Midbrain (tissue), 1 donor: Measurements from ENCODE around the gene TMED4.
"Not testable (repeated sequence)": the region's sequence is repeated elsewhere in the genome, so short reads cannot be mapped to it uniquely, and the experiment has no call there.

Source experiments
- DNase-seq: peaks from one replicate; lab custom pipeline; 2025; lab: John Stamatoyannopoulos, UW

The TMED4 gene

GRCh38 chr7:44568771-44569560 is 13.1 kb downstream of the TMED4 start:
- DNase-seq: no peak

GRCh38 chr7:44567884-44568283 is 14.1 kb downstream of the TMED4 start:
- no peak for DNase-seq

- DNase-seq: no peak
These were observed 15.4 kb downstream of the TMED4 start for GRCh38 chr7:44566680-44567079.

- no peak for DNase-seq
These were observed 16.1 kb downstream of the TMED4 start for GRCh38 chr7:44565795-44566559.

- DNase-seq: peak; percentile 67
These were observed 16.8 kb downstream of the TMED4 start for GRCh38 chr7:44565097-44565794.

GRCh38 chr7:44564606-44565005 is 17.4 kb downstream of the TMED4 start:
- DNase-seq: no peak

- no peak for DNase-seq
These were observed 18.8 kb downstream of the TMED4 start for GRCh38 chr7:44563171-44563679.

GRCh38 chr7:44562622-44562962 is 19.4 kb downstream of the TMED4 start:
- not testable (repeated sequence) for DNase-seq

- DNase-seq: no peak
These were observed 19.9 kb downstream of the TMED4 start for GRCh38 chr7:44561962-44562621.

- DNase-seq: no peak
These were observed 20.6 kb downstream of the TMED4 start for GRCh38 chr7:44561481-44561880.

- no peak for DNase-seq
These were observed 22.5 kb downstream of the TMED4 start for GRCh38 chr7:44559485-44559884.

- DNase-seq: no peak
These were observed 24.5 kb downstream of the TMED4 start for GRCh38 chr7:44557485-44557884.

GRCh38 chr7:44555350-44555749 is 26.7 kb downstream of the TMED4 start:
- DNase-seq: no peak

- DNase-seq: not testable (repeated sequence)
These were observed 29.5 kb downstream of the TMED4 start for GRCh38 chr7:44552473-44553005.

GRCh38 chr7:44549457-44549856 is 32.6 kb downstream of the TMED4 start:
- DNase-seq: no peak

GRCh38 chr7:44548893-44549292 is 33.1 kb downstream of the TMED4 start:
- DNase-seq: no peak

GRCh38 chr7:44547536-44548231 is 34.3 kb downstream of the TMED4 start:
- DNase-seq: no peak

- DNase-seq: no peak
These were observed 40.0 kb downstream of the TMED4 start for GRCh38 chr7:44541876-44542610.

GRCh38 chr7:44541028-44541869 is 40.8 kb downstream of the TMED4 start, which contains the start of gene NPC1L1:
Gene NPC1L1 (minus strand): TSS chr7:44541330. CDS start chr7:44541259, 71 bp downstream.
- no peak for DNase-seq
